ENCODE measurements around the gene RAX2. TPM values are rescaled to one million over a fixed set of nuclear protein-coding genes. Genes with fewer than 3 reads are reported as not detected.

The RAX2 gene
- total RNA-seq, 1 donor from 2014 or later = not detected

DNA sequence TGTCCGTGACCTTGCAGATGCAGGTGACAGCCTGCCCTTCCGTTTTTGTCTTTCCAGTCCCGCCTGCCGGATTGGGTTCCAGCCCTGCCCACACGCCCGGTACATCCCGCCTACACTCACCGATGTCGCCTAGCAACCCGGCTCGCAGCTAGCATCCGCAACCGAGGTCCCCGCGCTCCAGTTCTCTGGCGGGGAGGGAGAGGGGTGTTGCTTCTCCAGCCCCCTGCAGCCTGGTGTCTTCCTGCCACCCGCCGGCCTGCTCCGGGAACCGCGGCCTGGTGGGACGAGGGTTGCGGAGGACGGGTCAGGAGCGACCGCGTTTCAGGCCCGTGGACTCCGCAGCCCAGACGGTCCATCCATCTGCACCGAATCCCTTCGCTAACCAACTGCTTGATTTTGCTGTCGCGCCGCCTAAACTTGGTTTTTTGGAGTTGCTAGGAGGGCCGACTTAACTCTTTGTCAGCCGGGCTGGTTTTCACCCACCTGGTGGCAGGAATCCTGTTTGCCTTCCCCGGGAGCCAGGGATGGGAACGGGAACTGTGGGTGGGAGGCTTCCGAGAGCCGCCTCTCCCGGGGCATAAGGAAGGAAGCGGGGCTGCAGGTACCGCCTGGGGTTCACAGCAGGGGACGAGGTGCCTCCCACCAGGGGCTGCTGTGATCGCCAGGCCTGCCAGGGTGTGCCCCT lies 29.5 kb upstream of the RAX2 start:
- DNase-seq (ENCODE audit: low read depth) = no peak

DNA sequence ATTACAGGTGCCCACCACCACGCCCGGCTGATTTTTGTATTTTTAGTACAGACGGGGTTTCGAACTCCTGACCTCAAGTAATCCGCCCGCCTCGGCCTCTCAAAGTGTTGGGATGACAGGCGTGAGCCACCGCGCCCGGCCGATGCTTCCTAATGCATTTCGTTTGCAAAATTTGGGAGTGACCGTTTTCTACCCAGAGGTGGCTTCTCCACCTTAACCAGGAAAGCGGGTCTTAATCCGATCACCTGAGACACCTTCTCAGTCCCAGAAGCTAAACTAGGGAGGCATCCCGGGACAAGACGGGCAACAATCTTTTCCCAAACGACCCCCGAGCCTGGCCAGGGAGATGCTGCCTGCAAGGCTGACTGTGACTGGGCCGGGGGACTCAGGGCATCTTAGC lies 29.0 kb upstream of the RAX2 start:
- no peak overlapping the region for H3K4me3 ChIP-seq (ENCODE audit: low read depth, low read length)
- DNase-seq (ENCODE audit: low read depth) = no peak
- TF ChIP-seq, protein P1, sequence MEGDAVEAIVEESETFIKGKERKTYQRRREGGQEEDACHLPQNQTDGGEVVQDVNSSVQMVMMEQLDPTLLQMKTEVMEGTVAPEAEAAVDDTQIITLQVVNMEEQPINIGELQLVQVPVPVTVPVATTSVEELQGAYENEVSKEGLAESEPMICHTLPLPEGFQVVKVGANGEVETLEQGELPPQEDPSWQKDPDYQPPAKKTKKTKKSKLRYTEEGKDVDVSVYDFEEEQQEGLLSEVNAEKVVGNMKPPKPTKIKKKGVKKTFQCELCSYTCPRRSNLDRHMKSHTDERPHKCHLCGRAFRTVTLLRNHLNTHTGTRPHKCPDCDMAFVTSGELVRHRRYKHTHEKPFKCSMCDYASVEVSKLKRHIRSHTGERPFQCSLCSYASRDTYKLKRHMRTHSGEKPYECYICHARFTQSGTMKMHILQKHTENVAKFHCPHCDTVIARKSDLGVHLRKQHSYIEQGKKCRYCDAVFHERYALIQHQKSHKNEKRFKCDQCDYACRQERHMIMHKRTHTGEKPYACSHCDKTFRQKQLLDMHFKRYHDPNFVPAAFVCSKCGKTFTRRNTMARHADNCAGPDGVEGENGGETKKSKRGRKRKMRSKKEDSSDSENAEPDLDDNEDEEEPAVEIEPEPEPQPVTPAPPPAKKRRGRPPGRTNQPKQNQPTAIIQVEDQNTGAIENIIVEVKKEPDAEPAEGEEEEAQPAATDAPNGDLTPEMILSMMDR (conservative IDR thresholded peaks at IDR 0.05; ENCODE audit: low read depth, low read length) = no peak

More for the DNA sequence above, 29.5 kb upstream of the RAX2 start:
- TF ChIP-seq, protein P1 (conservative IDR thresholded peaks at IDR 0.05; ENCODE audit: low read depth, low read length) = peak; percentile 31
- H3K4me3 ChIP-seq (ENCODE audit: low read depth, low read length) = no peak overlapping the region

DNA sequence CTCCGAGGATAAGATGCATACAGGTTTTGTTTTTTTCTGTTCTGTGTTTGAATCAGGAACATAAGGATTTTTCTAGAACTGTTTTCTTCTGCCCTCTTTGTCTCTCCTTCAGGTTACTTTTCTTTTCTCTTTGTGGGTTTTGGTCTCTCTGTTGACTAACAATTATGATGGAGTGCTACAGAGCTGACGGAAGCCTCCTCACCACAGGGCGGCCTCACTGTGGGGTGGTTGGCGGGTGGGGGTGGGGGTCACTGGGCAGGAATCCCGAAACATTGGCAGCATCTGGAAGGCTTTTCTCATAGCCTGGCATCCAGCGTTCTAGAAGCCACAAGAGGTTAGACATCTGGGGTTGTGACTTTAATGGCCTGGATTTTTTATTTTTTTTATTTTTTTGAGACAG lies 26.1 kb upstream of the RAX2 start:
- H3K4me3 ChIP-seq (ENCODE audit: low read depth, low read length) = no peak overlapping the region
- TF ChIP-seq, protein P1 (conservative IDR thresholded peaks at IDR 0.05; ENCODE audit: low read depth, low read length) = no peak
- no peak for DNase-seq (ENCODE audit: low read depth)

DNA sequence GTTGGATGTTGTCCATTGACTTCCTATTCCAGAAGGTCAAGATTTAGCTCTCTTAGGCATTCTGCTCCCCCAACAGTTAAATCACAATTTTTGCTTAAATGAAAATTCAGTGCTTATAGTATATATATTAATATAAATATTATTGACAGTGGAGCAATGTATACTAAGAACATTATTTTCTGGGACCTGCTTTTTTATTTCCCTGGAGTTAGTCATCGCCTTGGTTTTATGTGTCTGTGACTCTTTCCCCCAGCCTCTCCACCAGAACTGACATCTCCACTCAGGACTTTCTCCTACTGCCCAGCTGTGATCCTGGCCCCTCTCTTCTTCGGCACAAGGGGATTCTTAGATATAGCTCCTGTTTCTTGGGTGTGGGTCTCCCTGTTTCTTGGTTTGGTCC lies 24.3 kb upstream of the RAX2 start:
- TF ChIP-seq, protein P1 (conservative IDR thresholded peaks at IDR 0.05; ENCODE audit: low read depth, low read length) = no peak
- DNase-seq (ENCODE audit: low read depth) = no peak
- H3K4me3 ChIP-seq (ENCODE audit: low read depth, low read length) = no peak overlapping the region

DNA sequence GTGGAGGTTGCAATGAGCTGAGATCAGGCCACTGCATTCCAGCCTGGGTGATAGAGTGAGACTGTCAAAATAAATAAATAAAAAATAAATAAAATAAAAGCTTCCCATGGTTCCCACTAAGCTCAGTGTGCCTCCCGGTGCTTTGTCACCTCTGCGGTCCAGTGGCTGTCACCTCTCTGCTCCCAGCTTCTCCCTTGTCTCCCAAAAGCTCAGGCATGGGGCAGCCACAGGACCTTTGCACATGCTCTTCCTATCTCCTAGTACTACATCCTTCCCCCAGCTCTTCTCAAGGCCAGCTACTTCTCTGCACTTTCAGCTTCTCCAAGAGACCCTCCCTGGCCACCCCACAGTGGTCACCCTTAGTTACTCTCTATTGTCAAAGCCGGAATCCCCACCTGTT lies 21.8 kb upstream of the RAX2 start:
- TF ChIP-seq, protein P1 (conservative IDR thresholded peaks at IDR 0.05; ENCODE audit: low read depth, low read length) = no peak
- no peak for DNase-seq (ENCODE audit: low read depth)
- H3K4me3 ChIP-seq (ENCODE audit: low read depth, low read length) = no peak overlapping the region

DNA sequence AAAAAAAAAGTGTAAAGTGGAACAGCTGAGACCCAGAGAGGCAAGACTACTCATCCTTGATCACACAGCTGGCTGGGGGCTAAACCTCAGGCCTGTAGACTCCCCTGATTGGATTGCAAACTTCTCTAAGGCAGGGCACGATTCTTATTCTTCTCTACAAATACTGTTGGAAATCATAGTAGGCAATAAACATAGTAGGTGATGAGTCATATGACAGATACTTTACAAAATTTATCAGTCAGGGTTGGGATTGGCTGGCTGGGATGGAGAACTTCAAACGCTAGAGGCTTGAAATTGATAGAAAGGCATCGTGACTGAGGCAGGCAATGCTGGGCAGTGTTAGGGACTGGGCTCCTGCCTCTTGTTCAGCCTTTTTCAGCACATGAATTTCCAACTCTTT lies 20.1 kb upstream of the RAX2 start:
- no peak overlapping the region for H3K4me3 ChIP-seq (ENCODE audit: low read depth, low read length)
- TF ChIP-seq, protein P1 (conservative IDR thresholded peaks at IDR 0.05; ENCODE audit: low read depth, low read length) = no peak
- DNase-seq (ENCODE audit: low read depth) = no peak

DNA sequence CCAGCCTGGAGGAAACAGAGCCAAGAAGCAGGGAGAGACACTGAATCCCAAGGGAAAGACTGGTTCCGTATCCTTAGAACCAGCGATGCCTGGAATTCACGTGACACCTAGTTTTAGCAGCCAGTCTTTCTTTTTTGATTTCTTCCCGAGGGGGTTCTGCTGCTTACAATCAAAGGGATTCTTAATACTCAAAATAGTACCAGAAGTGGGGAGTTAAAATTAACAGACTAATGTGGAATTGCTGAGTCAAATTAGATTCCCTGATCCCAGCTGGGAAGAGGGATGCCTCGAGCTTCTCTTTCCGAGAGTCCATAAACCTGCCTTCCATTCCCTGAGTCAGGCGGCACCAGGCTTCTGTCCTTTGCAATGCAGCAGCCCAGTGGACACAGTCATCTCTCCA lies 18.9 kb upstream of the RAX2 start:
- no peak overlapping the region for H3K4me3 ChIP-seq (ENCODE audit: low read depth, low read length)
- DNase-seq (ENCODE audit: low read depth) = no peak
- TF ChIP-seq, protein P1 (conservative IDR thresholded peaks at IDR 0.05; ENCODE audit: low read depth, low read length) = no peak

All from epithelial cell of proximal tubule (primary cell).